Measurements from ENCODE around the gene NRIP3. TPM values are rescaled to one million over a fixed set of nuclear protein-coding genes. Genes with fewer than 3 reads are reported as not detected.

NRIP3 gene
- total and polyA plus RNA-seq, 11 donors: 0.23 to 3.4 (median 0.58) TPM

GRCh38 chr11:9017773-9018172 lies 14.0 kb upstream of the NRIP3 start:
- H3K9me3 ChIP-seq: no peaks in the 10 kb centered on the region
- no peaks in the 10 kb centered on the region for H3K36me3 ChIP-seq
- peak; percentile 73 to 86 (median 82) for DNase-seq
- 52 to 62% (median 57%) methylated on average over 5 of the region's 5 CpGs for WGBS, 4 donors
- peaks cover 0 to 33% (median 21%) of the 10 kb centered on the region in 12 donors for H3K4me1 ChIP-seq
- intact Hi-C loops (cut with DNase I): loop anchor here in 8 of 10 donors (2.0 to 10.0 kb wide), 6 partner anchors 45 to 1307 kb away; no protein-coding TSS in a partner anchor
- peak; percentile 66 to 93 (median 88) for ATAC-seq
- H3K27me3 ChIP-seq: no peaks in the 10 kb centered on the region
- TF ChIP-seq POLR2A (IDR thresholded peaks at IDR 0.05) (no peak), CTCF (IDR thresholded peaks at IDR 0.05) (no peak)
- peak overlapping the region in 3 of 12 donors; percentile 21 to 57 (median 24) for H3K27ac ChIP-seq
- H3K4me3 ChIP-seq: no peak overlapping the region

- intact Hi-C loops (cut with DNase I): loop anchor here in 8 of 10 donors (2.0 to 10.0 kb wide), 6 partner anchors 45 to 1308 kb away; no protein-coding TSS in a partner anchor
- H3K4me1 ChIP-seq: peaks cover 0 to 33% (median 20%) of the 10 kb centered on the region in 12 donors
- no peak for ATAC-seq
These were observed 13.3 kb upstream of the NRIP3 start for GRCh38 chr11:9016916-9017642.

GRCh38 chr11:9015677-9016076 lies 11.9 kb upstream of the NRIP3 start:
- Histone ChIP-seq H3K9me3 (no peaks in the 10 kb centered on the region), H3K36me3 (no peaks in the 10 kb centered on the region), H3K27me3 (no peaks in the 10 kb centered on the region), H3K4me1 (peaks cover 0 to 28% (median 17%) of the 10 kb centered on the region in 12 donors), H3K27ac (no peak overlapping the region), H3K4me3 (no peak overlapping the region)
- 6 to 18% (median 14%) methylated on average over 4 of the region's 4 CpGs for WGBS, 4 donors
- ATAC-seq: peak; percentile 41 to 83 (median 64)
- DNase-seq: peak in 4 of 5 donors; percentile 48 to 61 (median 56)
- intact Hi-C loops (cut with DNase I): loop anchor here (1.0 to 10.0 kb wide), 9 partner anchors 47 to 1309 kb away; no protein-coding TSS in a partner anchor
- TF ChIP-seq CTCF (IDR thresholded peaks at IDR 0.05) (peak; percentile 55 to 83 (median 74)), POLR2A (IDR thresholded peaks at IDR 0.05) (no peak)

More at GRCh38 chr11:9016916-9017642, 13.3 kb upstream of the NRIP3 start:
- H3K27me3 ChIP-seq: no peaks in the 10 kb centered on the region
- H3K4me3 ChIP-seq: no peak overlapping the region
- H3K27ac ChIP-seq: peak overlapping the region in 1 of 12 donors; percentile 57
- 64 to 71% (median 66%) methylated on average over 6 of the region's 6 CpGs for WGBS, 4 donors
- TF ChIP-seq CTCF (IDR thresholded peaks at IDR 0.05): no peak
- DNase-seq: no peak
- no peaks in the 10 kb centered on the region for H3K36me3 ChIP-seq
- no peaks in the 10 kb centered on the region for H3K9me3 ChIP-seq

GRCh38 chr11:9014826-9015225 lies 11.0 kb upstream of the NRIP3 start:
- ATAC-seq (no peak), DNase-seq (no peak)
- Histone ChIP-seq H3K27me3 (no peaks in the 10 kb centered on the region), H3K9me3 (peaks cover 0 to 6% (median 0%) of the 10 kb centered on the region in 12 donors), H3K4me1 (peaks cover 0 to 28% (median 16%) of the 10 kb centered on the region in 12 donors), H3K36me3 (no peaks in the 10 kb centered on the region), H3K4me3 (no peak overlapping the region), H3K27ac (no peak overlapping the region)
- WGBS, 4 donors: 95 to 98% (median 97%) methylated on average over 3 of the region's 3 CpGs
- intact Hi-C loops (cut with DNase I): loop anchor here in 9 of 10 donors (1.0 to 10.0 kb wide), 9 partner anchors 47 to 1310 kb away; no protein-coding TSS in a partner anchor
- TF ChIP-seq CTCF (IDR thresholded peaks at IDR 0.05) (no peak), POLR2A (IDR thresholded peaks at IDR 0.05) (no peak)

All from heart left ventricle (tissue), 16 donors.